GM18517 (cell line): ENCODE data around the gene SGIP1.

ENCODE experiments used
- ATAC-seq: cut with Tn5 transposase; IDR thresholded peaks from one replicate; pipeline ENCODE4 v1.9.1; 2021; ENCODE audit warnings: mild to moderate bottlenecking, moderate library complexity; ENCODE audit not compliant: unreplicated experiment

The SGIP1 gene, protein sequence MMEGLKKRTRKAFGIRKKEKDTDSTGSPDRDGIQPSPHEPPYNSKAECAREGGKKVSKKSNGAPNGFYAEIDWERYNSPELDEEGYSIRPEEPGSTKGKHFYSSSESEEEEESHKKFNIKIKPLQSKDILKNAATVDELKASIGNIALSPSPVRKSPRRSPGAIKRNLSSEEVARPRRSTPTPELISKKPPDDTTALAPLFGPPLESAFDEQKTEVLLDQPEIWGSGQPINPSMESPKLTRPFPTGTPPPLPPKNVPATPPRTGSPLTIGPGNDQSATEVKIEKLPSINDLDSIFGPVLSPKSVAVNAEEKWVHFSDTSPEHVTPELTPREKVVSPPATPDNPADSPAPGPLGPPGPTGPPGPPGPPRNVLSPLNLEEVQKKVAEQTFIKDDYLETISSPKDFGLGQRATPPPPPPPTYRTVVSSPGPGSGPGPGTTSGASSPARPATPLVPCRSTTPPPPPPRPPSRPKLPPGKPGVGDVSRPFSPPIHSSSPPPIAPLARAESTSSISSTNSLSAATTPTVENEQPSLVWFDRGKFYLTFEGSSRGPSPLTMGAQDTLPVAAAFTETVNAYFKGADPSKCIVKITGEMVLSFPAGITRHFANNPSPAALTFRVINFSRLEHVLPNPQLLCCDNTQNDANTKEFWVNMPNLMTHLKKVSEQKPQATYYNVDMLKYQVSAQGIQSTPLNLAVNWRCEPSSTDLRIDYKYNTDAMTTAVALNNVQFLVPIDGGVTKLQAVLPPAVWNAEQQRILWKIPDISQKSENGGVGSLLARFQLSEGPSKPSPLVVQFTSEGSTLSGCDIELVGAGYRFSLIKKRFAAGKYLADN

DNA sequence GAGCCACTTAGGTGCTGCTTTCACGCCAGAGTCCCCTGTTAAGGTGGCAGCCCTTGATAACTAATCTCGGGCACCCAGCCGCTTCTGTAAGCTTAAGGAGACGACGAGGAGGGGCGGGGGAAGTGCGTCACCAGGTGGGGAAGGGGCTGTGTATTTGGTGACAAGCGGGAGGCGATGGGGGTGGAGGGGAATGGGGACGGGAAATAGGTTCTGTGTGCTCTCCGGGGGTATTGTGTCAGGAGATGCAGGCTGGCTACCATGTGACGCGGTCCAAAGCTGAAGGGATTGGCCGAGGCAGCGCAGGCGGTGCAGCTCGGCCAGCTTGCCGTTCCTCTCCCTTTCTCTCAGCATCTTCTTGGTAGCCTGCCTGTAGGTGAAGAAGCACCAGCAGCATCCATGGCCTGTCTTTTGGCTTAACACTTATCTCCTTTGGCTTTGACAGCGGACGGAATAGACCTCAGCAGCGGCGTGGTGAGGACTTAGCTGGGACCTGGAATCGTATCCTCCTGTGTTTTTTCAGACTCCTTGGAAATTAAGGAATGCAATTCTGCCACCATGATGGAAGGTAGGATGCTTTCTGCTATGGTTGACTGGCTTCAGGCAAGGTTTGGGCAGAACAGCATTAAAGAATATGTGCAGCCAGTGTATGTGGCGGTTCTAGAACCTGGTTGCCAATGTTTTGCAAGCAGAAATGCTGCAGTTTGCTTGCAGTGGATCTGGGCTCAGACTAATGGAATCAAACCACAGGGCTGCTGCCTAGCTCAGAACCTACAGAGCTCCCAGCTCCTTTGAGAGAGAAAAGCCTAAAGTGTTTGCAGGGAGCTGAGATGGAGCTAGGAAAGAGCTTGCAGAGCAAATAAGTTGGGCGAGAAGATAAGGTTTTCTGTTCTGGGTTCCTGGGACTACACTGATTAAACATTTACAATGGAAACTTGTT, at the start of gene SGIP1:
Gene SGIP1 (plus strand): TSS at position 350 of the 937 bp plus-strand sequence. CDS start 206 bp downstream, at position 556.
- ATAC-seq, result no peak

DNA sequence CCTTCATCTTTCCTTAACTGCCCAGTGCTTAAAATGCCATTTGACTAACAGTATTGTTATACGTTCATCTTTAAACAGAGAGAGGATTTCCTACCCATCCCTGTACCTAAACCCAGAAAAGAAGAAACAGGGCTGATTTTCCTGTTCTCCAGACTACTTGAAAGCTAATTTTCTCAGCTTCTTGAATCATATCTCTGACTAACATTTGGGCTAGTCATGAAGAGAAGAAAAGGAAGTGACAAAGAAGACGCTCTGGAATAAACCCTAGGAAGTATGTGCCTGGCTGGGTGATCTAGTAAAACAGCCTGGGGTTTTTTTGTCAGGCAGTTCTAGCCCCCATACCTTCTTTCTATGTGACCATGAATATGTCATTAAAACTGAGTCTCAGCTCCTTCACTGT, 44.8 kb upstream of the SGIP1 start:
- ATAC-seq, result no peak

DNA sequence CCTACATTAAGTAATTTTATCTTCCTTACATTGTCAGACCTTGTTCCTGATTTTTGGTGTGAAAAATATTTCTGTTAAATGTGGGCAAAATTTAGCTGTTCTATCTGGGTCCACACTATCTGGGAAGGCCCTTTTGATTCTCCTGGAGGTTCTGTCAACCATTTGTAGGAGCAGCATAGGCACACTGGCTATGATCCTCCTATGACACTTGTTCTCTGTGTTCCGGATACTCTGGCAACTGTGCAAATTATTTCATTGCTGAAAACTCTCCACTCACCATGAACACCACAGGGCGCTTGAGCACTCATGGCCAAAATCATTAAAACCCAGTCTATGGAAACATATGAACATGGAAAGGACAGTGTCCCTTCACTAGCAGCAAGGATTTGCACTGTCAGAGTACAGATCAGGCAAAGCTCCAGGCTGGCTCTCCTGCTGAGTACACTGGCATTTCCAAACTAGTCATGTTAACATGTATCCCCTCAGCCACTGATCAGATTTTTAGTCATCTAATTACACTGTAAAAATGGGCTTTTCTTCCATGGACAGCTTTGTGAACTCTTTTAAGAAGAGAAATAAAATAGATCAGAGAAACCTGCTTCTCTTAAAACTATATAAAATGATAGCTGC, 43.9 kb upstream of the SGIP1 start:
- ATAC-seq, result no peak

DNA sequence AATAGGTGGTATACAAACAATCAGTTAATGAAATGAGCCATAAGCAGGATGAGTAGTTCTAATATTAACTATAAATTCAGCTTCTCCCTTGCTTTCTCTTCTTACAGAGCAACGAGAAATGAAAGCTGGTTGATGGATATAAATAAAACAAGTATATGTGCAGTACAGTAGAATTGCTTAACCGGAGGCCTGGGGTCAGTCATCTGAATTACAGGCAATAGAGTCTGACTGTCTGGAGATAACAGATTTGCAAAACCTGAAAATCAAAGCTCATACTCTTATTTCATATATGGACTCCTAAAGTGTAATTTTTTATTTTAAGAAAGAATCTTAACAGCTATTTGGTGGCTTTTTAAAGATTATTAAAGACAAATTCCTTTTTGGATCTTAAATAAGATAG, 43.1 kb upstream of the SGIP1 start:
- ATAC-seq, result no peak

DNA sequence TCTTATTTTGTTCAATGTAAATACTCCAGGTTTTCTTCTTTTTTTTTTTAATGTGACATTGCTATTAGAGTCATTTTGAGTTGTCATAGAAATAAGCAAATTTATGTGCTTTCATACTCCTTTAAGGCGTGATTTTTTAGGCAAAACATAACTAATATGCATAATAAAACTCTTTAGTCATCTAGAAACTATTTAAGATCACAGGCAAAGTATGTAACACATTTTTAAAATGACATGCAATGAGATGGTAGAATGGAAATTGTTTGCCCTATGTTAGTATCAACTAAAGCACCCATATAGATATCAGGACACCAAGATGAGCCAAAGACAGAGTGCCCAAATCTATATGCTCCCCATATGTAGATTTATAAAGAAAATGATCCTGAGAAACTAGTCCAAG, 41.5 kb upstream of the SGIP1 start:
- no peak for ATAC-seq

DNA sequence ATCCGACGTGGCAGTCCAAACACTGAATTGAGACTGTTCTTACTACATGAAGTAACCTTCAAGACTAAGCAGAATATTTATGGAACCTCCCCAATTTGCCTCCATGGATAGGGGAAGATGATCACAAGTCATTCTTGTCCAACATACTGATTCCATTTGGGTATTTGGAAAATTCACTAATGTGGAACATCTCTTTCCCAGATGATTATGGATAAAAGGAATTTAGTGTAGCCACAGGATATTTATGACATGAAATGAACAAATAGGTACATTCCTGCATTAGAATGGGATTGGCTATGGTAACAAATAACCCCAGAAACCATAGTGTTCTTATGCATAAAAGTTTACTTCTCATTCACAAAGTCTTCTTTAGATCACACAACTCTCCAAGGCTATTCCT, 40.2 kb upstream of the SGIP1 start:
- ATAC-seq, result no peak

DNA sequence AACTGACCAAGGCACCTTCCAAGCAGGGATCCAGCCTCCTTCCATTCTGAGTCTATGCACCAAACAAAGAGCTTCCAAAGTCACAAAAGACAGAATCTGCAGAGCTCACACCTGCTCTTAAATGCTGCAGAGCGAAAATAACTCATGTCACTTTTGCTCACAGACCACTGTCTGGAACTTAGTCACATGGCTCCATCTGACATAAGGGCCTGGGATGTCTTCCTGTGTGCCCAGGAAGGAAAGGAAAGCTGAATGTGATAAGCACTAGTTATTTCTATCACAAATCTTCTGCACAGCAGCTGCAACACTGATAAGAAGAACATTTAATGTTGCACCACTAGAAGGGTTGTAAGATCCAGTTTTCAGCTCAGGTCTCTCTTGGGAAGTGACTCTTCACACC, 39.5 kb upstream of the SGIP1 start:
- ATAC-seq, result no peak

DNA sequence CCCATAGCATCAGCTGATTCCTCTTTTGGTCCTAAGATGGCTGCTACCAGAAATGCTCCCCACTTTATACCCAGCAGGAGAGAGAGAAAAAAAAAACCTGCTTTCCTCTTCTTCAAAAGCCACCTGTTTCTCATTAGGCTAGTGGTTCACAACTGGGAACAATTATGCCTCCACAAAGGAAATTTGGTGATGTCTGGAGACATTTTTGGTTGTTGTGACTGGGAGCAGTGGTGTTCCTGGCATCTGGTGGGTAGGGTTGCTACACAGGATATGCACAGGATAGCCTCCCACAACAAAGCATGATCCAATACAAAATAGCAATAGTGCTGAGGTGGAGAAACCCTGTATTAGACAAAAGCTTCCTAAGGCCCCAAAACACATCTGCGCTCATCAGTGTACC, 38.5 kb upstream of the SGIP1 start:
- no peak for ATAC-seq

DNA sequence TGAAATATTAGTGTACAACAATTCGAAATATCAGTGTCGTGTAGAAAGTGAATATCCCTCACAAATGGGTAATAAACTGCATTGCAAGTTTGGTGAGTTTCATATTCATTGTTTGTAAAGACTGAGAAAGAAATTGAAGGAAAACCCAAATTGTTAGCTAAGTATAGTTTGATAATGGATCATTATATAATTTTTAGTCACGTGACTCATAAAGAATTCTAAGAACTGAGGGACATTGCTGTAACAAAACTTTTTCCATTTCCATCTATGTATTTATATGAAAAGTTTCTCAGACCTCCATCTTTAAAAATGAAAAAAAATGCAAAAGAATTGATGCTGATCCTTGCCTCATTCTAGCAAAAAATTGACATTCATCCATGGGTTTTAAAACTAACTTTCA, 36.0 kb upstream of the SGIP1 start:
- no peak for ATAC-seq

DNA sequence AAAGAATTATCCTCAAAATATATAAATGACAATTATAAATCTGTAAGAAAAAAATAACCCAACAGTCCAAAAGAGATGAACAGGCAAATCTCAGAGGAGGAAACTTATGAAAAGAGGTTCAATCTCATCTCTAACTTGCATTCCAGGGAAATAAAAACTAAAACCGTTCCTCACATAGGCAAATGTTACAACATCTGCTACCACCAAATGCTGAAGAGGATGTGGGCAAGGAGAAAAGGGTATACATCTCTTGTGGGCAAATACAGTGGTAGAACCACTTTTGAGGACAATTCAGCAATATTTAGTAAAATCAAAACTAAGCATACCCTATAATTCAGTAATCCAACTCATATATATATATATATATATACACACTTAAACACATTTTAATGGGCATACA, 33.7 kb upstream of the SGIP1 start:
- ATAC-seq, result no peak

DNA sequence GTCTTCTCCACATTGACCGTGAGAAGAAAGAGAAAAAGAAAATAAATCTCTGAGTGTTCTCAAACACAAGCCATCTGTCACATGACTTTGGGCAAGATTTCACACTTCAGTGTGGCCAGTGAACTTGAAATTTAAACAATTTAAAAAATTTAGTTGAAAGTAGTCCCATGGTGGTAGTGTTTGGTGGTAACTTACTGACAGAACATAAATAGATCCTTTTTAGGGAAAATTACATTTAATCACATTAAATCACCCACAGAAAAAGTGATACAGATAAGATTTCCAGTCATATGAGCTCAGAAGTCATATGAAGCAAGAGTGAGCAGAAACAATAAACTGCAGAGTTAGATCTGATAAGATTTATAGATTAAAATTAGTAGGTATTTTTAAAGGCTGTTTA, 31.9 kb upstream of the SGIP1 start:
- ATAC-seq, result no peak

DNA sequence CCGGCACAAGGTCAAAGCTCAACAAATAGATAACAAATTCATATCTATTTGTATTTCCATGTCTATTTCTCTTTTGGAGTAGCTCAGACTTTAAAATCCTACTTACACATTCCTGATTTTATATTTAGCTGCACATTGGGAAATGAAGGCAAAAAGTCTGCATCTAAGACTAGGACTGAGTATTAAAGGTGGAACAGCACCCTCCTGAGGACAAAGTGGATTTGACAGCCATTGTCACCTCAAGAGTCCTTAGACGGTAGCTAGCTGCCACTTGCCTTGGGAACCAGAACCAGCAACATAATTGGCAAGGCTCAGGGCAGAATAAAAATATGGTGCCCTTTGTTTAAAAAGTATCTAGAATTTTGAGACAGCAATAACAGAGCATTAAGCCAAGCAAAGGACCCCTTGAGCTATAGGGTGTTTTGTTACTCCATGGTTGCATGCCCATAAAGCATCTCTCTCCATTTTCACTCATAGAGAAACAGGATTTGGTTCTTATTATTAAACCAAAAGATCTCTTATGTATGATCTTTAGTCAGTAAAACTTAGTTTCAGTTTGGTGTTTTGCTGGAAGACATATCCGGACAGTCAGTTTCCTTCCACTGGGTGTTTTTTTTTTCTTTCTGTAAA, 30.0 kb upstream of the SGIP1 start:
- peak; percentile 79 for ATAC-seq

DNA sequence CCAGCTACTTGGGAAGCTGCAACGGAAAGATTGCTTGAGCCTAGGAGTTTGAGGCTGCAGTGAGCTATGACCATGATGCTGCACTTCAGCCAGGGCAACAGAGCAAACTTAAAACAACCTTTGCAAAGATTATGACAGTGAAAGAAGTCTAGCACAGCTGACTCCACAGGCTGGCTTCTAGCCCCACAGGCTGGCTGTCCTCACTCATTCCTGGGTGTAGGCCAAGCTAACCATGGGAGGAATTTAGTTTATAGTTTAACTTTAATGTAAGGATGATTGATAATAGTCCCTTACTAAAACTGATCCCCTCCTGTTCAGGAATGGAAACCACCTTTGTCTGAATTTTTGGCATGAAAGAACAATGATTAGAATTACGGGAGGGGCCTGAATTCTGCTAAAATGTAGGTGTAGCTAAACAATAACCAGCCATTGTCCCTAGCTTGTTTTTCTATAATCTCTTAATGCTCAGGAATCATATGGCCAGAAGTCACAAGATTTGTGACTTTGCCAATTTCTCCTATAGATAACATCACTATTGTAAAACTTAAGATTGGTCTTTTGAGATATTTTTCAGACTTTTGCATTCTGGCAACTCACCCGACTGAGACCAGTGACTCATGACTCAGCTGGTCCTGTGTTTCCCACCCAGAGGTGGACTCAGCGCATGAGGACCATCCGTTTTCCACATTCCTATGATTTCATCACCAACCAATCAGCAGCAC, 28.1 kb upstream of the SGIP1 start:
- no peak for ATAC-seq

DNA sequence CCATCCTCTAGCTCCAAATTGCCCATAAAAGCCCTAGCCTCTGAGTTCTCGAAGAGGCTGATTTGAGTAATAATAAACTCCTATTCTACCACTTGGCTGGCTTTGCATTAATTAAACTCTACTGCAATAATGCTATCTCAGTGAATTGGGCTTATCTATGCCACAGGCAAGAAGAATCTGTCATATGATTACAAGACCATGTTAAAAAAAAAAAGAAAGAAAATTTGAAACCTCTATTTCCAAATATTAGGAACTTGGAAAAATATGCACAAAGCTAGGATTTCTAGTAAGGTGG, 27.6 kb upstream of the SGIP1 start:
- no peak for ATAC-seq

DNA sequence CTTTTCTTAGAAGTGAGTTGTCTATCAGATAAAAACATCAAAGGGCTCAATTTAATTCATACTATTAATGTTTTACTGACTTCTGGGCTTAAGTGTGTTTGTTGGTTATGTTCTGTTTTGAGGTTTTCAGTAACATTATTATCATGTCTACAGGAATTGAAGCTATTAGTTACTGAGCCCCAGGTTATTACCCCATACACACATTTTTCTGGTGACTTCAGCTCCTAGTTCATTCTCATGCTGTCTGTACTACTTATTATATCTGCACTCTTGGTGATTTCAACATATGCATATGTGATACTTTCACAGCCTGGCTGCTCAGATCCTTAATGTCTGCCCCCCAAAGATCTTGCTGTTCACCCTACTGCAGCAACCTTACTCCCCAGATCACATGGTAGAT, 27.0 kb upstream of the SGIP1 start:
- ATAC-seq, result no peak

DNA sequence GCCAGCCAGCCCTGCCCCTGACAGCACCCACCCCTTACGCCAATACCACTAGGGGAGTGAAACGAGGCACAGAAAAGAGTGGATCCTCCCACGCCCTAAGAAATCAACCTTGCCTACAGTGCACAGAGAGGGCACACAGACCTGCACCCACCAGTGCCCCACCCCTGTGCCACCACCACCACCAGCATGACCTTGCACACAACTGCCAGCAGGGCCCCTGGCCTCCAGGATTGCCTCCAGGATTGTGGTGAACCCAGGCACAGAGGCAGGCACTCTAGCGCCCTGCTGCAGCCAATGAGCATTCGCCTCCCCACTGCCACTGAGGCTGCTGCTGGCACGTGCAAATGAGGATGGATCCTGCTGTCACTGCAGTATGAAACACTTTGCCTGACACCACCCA, 23.5 kb upstream of the SGIP1 start:
- ATAC-seq, result no peak

DNA sequence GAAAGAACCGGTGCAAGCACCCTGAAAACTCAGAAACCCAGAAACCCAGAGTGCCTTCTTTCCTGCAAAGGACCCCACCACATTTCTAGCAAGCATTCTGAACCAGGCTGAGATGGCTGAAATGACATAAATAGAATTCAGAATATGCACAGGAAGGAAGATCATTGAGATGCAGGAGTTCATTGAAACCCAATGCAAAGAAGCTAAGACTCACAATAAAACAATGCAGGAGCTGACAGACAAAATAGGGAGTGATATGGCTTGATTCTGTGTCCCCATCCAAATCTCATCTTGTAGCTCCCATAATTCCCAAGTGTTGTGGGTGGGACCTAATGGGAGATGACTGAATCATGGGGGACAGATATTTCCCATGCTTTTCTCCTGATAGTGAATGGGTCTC, 22.8 kb upstream of the SGIP1 start:
- no peak for ATAC-seq

DNA sequence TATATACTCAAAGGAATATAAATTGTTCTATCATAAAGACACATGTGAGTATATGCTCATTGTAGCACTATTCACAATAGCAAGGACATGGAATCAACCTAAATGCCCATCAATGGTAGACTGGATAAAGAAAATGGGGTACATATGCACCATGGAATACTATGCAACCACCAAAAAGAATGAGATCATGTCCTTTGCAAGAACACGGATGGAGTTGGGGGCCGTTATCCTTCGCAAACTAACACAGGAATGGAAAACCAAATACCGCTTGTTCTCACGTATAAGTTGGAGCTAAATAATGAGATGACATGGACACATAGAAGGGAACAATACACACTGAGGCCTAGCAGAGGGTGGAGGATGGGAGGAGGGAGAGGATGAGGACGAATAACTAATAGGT, 16.0 kb upstream of the SGIP1 start:
- no peak for ATAC-seq

DNA sequence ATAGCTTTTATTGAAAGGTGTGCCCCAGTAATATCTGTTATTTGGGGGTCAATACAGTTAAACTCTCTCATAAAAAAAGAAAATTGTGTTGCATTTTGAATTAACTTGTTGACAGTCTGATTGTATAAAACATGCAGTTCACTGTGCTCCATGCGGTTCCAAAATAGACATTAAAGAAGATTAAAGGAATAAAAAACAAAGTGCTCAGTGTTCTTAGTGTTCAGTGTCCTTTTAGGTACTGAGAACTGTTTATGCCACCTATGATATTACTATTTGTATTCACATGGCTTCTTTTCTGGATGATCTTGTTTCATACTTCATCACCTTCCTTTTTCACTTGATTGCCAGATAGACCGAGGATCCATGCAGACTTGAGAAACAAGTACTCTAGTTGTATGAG, 15.3 kb upstream of the SGIP1 start:
- no peak for ATAC-seq

DNA sequence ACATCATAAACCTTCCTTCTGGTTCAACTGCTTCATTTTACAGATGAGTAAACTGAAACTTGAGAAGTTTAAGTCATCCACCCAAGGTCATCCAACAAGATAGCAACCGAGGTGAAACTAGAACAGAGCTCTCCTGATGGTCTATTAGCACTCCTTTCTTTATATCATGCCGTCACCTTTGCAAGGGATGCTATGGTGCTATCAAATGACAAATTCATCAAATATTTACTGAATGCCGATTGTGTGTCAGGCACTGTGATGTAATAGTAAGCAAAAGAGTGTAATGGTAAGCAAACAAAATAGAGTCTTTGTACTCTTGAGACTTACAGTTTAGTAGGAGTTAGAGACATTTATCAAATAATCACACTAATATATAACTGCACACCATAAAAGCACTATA, 14.0 kb upstream of the SGIP1 start:
- ATAC-seq, result no peak
